ENCODE data around the gene SYT9.

- TF ChIP-seq POLR2A (IDR thresholded peaks at IDR 0.05; ENCODE audit: low read depth, low read length) (no peak), POLR2AphosphoS5 (IDR thresholded peaks at IDR 0.05; ENCODE audit: low read depth, low read length) (no peak), PAX5 (IDR thresholded peaks at IDR 0.05; ENCODE audit: insufficient read depth, low read length, severe bottlenecking) (no peak), SPI1 (IDR thresholded peaks at IDR 0.05; ENCODE audit: low read depth, low read length) (no peak), TAF1 (IDR thresholded peaks at IDR 0.05; ENCODE audit: low read depth, low read length) (no peak), POU2F2 (IDR thresholded peaks at IDR 0.05; ENCODE audit: low read depth, low read length) (no peak)
Observed at GRCh38 chr11:7448201-7448600, 196.5 kb downstream of the SYT9 start.
